ENCODE measurements around the gene SEPTIN3.

Gene SEPTIN3

GRCh38 chr22:41975299-41976069 is 6.2 kb downstream of the SEPTIN3 start:
- DNase-seq (ENCODE audit: low read depth, low spot score) = no peak

GRCh38 chr22:41976070-41976901 is 7.0 kb downstream of the SEPTIN3 start:
- no peak for DNase-seq (ENCODE audit: low read depth, low spot score)

- DNase-seq (ENCODE audit: low read depth, low spot score) = no peak
Observed at GRCh38 chr22:41976961-41977566, 7.8 kb downstream of the SEPTIN3 start.

GRCh38 chr22:41978732-41979131 is 9.5 kb downstream of the SEPTIN3 start:
- DNase-seq (ENCODE audit: low read depth, low spot score) = no peak

GRCh38 chr22:41979423-41980250 is 10.4 kb downstream of the SEPTIN3 start:
- no peak for DNase-seq (ENCODE audit: low read depth, low spot score)

- DNase-seq (ENCODE audit: low read depth, low spot score) = no peak
Observed at GRCh38 chr22:41982865-41983264, 13.6 kb downstream of the SEPTIN3 start.

GRCh38 chr22:41983513-41984405 is 14.5 kb downstream of the SEPTIN3 start:
- no peak for DNase-seq (ENCODE audit: low read depth, low spot score)

- DNase-seq (ENCODE audit: low read depth, low spot score) = no peak
Observed at GRCh38 chr22:41987276-41987675, 18.0 kb downstream of the SEPTIN3 start.

GRCh38 chr22:41989246-41989645 is 20.0 kb downstream of the SEPTIN3 start:
- DNase-seq (ENCODE audit: low read depth, low spot score) = no peak

- DNase-seq (ENCODE audit: low read depth, low spot score) = no peak
Observed at GRCh38 chr22:41991111-41991510, 21.9 kb downstream of the SEPTIN3 start.

GRCh38 chr22:41992496-41992895 is 23.3 kb downstream of the SEPTIN3 start:
- DNase-seq (ENCODE audit: low read depth, low spot score) = no peak

- DNase-seq (ENCODE audit: low read depth, low spot score) = no peak
Observed at GRCh38 chr22:41995211-41995610, 26.0 kb downstream of the SEPTIN3 start.

GRCh38 chr22:41996826-41997225 is 27.6 kb downstream of the SEPTIN3 start:
- no peak for DNase-seq (ENCODE audit: low read depth, low spot score)

GRCh38 chr22:41998361-41999261 is 29.4 kb downstream of the SEPTIN3 start, which contains the start of gene WBP2NL:
WBP2NL (plus strand) TSS chr22:41998788; CDS start chr22:41998819, 31 bp downstream.
- DNase-seq (ENCODE audit: low read depth, low spot score) = peak; percentile 93

GRCh38 chr22:42000466-42000865 is 31.2 kb downstream of the SEPTIN3 start:
- no peak for DNase-seq (ENCODE audit: low read depth, low spot score)

- DNase-seq (ENCODE audit: low read depth, low spot score) = no peak
Observed at GRCh38 chr22:42001121-42001520, 31.9 kb downstream of the SEPTIN3 start.

GRCh38 chr22:42001706-42002105 is 32.5 kb downstream of the SEPTIN3 start:
- no peak for DNase-seq (ENCODE audit: low read depth, low spot score)

- no peak for DNase-seq (ENCODE audit: low read depth, low spot score)
Observed at GRCh38 chr22:42007922-42008321, 38.7 kb downstream of the SEPTIN3 start.

GRCh38 chr22:42010778-42011177 is 41.5 kb downstream of the SEPTIN3 start:
- no peak for DNase-seq (ENCODE audit: low read depth, low spot score)

All from ELF-1 (cell line).